Ureter (tissue), 1 donor: Measurements from ENCODE around the gene CFTR. TPM values are rescaled to one million over a fixed set of nuclear protein-coding genes. Genes with fewer than 3 reads are reported as not detected.
"Not testable (repeated sequence)": the region's sequence is repeated elsewhere in the genome, so short reads cannot be mapped to it uniquely, and the experiment has no call there.

Source experiments
- DNase-seq: peaks from one replicate; pipeline ENCODE4 v3.0.0-alpha.2; 2020; ENCODE audit warnings: low spot score
- total RNA-seq: library from RNA; stranded (reverse); gene quantifications from one replicate; pipeline ENCODE4 v1.2.4, GENCODE V29; 2023
- donor health status: DM: yes; HTN: yes; CAD: no.

The CFTR gene
- total RNA-seq, 1 donor from 2014 or later, result 1.9 TPM

DNA sequence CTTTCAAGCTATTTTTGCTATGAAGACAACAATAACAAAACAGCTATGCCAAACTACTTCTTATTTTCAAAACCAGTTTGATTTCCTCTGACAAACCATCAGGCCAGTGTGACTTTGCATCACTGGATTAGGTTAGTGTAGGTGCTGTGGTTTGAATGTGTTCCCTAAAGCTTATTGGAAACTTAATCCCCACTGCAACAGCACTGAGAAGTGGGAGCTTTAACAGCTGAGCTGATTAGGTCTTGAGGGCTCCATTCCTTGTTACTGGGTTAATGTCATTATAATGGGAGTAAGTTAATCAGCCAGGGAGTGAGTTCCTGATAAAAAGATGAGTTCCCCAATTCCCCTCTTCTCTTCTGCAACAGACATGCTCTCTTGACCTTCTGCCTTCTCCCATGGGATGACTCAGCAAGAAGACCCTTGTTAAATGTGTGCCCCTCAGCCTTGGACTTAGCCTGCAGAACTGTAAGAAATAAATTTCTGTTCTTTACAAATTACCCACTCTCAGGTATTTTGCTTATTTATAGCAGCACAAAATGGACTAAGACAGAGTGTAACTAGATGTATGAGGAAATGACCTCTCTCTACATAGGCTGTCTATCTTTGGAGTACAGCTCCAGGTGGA lies 206.6 kb downstream of the CFTR start:
- DNase-seq, result no peak

DNA sequence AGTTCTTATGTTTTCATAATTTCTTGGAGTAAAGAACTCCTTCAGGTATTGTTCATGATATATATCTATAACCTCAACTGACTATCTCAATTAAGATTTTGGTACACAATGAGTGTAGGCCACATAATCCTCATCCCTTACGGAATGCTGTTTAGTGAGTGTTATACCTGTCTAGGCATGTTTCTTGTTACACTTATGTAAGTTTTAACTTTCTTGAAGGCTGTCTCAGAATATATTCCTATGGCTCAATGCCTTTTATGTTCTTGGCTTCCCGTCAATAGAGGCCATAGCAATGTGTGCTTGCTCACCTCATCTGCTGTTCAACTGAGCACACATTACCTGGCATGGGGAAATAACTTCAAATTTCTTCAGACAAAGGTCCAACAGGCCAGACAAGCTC lies 208.3 kb downstream of the CFTR start:
- no peak for DNase-seq

DNA sequence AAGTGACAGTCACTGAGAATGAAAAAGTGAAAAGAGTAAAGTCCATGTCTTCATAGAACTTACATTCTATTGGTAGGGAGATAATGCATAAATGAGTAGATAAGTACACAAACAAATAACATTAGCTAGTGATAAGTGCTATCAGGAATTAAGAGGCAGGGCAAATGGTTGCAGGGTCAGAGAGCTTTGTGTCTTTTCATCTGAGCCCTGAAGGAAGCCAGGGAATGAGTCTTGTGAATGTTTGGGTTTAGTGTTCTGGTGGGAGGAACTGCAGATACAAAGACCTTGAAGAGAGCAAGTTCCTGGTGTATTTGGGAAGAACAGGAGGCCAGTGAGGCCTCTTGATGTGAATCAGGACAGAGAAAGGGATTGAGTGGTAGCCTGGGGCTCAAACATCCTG lies 209.6 kb downstream of the CFTR start:
- no peak for DNase-seq

DNA sequence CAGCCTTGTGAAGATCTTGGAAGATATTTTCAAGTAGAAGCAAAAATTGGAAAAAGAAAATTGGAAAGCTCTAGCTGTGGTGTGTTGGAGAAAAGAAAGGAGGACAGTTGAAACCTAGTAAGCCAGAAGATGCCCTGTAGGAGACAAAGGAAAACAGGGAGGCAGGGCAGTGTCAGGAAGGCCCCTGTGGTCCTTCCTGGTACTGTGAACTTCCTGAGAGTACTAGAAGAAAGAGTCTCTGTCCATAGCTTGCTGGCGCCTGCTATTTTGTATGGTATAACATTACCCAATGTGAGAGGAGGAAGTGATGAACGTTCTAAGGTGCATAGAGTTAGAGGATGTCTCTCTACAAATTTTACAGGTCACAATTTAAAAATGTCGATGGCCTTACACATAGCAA lies 210.3 kb downstream of the CFTR start:
- DNase-seq, result no peak

DNA sequence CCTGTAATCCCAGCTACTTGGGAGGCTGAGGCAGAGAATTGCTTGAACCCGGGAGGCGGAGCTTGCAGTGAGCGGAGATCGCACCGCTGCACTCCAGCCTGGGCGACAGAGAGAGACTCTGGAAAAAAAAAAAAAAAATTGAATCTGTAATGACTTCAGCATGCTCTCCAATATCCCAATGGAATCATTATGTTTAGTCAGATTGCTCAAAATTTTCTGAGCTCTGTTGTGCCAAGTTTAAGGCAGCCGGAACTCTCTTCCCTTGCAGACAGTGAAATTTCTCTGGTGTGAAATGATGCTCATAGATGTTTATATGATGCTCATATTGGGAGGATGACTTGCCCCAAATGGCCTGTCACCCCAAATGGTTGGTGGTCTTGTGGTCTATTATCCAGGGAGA lies 212.5 kb downstream of the CFTR start:
- no peak for DNase-seq

DNA sequence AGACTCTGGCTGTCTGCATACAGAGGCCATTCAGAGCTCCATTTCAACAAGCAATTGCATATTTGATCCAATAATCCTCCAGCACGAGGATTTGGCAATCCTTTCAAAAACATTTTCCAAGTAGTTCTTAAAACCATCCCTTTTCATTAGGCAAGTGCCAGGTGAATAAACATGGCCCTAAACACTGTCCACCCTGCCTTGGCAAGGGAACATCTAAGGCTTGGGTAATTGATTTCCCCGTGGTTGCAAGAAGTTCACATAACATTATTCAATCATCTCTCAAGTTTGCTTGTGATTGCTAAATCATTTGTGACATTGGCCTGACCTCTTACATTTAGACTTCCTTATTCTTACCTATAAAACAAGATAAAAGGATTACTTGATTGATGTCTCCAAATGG lies 218.2 kb downstream of the CFTR start:
- no peak for DNase-seq

DNA sequence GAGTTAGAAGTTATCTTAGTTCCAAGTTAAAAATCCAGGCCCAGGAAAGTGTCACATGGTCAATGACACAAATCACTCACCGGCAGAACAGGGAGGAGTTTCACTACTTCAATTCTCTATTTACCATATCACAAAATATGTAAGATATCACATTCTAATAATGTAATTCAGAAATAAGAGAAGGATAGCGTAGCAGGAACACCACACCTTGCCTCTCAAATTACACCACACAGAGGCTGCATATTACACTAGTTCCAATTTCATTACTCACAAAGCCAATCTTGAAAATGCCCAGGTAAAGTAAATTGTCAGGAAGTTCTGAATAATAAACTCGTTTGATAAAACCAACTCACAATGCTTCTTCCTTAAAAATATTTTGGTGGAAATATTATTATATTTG lies 224.2 kb downstream of the CFTR start:
- no peak for DNase-seq

DNA sequence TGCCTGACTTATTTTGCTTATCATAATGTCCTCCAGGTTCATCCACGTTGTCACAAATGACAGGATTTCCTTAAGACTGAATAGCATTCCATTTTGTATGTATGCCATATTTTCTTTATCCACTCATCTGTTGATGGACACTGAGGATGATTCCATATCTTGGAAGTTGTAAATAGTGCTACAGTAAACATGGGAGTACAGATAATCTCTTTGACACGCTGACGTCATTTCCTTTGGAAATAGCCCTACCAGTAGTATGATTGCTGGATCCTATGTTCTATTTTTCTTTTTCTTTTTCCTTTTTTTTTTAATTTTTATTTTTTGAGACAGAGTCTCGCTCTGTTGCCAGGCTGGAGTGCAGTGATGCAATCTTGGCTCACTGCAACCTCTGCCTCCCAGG lies 225.8 kb downstream of the CFTR start:
- no peak for DNase-seq

DNA sequence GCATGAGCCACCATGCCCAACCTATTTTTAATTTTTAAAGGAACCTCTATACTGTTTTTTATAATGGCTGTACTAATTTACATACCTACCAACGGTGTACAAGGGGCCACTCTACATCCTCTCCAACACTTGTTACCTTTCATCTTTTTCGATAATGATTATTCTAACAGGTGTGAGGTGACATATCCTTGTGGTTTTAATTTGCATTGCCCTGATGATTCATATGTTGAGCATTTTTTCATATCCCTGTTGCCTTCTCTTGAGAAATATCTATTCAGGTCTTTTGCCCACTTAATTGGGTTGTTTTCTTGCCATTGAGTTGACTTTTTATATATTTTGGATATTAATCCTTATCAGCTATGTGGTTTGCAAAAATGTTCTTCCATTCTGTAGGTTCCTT lies 226.4 kb downstream of the CFTR start:
- DNase-seq, result no peak

DNA sequence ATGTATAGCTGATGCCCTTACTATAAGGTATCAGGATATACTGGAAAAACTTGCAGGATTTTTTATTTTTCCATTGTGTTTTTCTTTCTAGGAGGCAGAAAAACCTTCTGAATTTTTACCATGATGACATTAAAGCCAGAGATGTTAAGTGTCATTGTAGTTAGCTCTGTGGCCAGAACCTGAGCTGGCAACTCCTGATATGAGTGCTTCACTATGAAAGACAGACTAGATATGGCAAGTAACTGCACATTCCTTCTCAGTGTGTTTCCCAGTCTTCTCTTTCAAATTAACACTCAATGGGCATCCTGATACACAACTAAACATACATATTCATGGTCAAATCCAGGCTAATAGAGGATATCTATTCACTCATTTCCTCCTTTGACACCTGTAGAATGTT lies 227.3 kb downstream of the CFTR start:
- no peak for DNase-seq

DNA sequence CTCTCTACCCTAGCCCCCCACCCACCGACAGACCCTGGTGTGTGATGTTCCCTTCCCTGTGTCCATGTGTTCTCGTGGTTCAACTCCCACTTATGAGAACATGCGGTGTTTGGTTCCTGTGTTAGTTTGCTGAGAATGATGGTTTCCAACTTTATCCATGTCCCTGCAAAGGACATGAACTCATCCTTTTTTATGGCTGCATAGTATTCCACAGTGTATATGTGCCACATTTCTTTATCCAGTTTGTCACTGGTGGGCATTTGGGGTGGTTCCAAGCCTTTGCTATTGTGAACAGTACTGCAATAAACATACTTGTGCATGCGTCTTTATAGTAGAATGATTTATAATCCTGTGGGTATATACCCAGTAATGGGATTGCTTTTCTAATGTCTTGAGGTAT lies 228.3 kb downstream of the CFTR start:
- not testable (repeated sequence) for DNase-seq

DNA sequence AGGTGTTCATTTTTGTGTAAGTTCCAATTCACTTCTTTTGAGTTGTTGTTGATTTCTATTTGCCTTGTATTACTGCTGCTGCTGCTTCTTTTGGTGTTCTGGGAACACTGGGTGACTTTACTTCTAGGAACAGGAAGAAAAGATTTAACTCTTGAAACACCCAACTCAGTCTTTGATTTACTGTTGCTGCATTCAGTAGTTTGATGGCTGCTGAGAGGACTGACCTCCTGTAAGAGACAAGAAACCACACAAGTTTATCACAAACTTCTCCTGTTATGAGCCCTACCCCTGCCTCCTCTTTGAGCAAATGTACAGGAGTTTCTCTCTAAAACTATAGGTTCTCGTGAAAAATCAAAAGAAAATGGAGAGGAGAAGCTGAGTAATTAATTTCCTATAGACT lies 231.7 kb downstream of the CFTR start:
- no peak for DNase-seq

DNA sequence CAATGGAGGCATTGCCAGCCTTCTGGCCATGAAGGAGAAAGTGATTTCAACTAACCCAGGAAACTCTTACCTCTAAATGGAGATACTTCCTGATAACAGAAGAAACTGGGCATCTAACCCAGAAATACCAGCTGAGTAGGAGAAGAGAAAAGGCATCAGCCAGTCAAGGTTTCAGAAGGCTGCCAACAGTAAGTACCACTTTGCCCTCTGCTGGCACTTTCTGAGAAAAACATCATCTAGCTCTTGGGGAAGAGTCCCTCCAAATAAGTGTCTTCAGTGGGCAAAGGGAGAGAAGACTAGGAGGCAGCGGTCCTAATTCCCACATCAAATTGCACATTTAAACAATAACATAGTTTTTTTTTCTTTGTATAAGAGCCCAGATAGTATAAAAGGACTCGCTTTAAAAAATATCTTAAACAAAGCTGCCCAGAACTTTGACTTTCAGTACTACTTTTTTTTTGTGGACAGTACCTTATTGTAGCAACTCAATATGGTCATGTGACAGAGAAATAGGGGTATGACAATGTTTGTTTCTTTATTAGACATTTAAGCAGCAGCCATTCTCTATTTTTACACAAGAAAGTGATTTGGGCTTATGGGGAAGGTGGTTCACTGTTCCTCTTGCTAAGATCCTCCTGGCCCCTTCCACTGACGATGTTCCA lies 236.1 kb downstream of the CFTR start:
- DNase-seq, result peak; percentile 52

DNA sequence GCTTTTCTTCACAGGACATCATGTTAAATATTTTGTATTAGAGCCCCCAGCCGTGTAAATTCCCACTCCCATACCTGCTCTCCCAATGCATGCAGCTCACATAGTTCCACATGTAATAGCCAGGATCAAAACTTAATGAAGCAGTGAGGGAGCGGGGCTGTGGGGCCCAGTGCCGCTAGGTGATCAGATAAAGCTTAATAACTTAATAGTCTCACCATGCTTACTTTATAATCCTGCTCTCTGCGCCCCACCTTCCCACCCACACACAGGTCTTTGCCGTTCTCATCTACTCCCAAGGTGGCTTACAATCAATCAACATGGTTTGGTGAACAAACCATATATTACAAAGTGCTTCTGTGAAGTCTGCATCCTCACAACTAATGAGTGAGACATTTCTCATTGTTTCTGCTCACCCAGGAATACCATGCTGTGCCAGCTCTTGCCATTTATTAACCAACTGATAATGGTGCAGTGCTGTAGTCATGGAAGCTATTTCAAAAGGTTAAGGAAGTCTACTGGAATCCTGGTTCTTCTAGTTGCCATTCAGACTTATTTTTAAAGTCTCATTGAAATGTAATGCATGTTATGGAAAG lies 237.0 kb downstream of the CFTR start:
- DNase-seq, result no peak

DNA sequence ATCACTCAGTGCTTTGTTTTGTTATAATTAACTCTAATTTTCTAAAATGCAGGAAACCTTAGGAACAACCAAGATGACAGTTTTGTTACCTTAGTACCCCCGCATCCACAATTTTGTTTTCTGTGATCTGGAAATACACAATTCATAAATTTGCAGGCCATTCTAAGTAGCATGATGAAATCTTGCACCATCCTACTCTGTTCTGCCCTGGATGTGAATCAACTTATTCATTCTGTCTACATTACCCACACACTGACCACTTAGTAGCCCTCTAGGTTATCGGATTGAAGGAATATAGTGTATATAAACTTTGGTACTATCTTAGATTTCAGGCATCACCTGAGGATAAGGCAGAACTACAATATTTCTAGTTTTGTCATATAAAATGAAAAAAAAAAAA lies 237.5 kb downstream of the CFTR start:
- no peak for DNase-seq

Other genes with a start within 250 kb of the CFTR start
- 2.2 TPM for gene WNT2, start 157.0 kb upstream of the CFTR start, total RNA-seq
- gene ASZ1, start 52.5 kb upstream of the CFTR start, total RNA-seq, result not detected